Limb (tissue), 2 donors: Measurements from ENCODE around the gene CIART.

Source experiments
- DNase-seq, 2 donors: peaks; one replicate each; pipeline ENCODE4 v3.0.0-alpha.2; 2016; ENCODE audit errors: extremely low spot score in 2 of 2

The CIART gene

GRCh38 chr1:150259758-150260669 is 22.3 kb upstream of the CIART start:
- DNase-seq = peak; percentile 70 to 74

DNA sequence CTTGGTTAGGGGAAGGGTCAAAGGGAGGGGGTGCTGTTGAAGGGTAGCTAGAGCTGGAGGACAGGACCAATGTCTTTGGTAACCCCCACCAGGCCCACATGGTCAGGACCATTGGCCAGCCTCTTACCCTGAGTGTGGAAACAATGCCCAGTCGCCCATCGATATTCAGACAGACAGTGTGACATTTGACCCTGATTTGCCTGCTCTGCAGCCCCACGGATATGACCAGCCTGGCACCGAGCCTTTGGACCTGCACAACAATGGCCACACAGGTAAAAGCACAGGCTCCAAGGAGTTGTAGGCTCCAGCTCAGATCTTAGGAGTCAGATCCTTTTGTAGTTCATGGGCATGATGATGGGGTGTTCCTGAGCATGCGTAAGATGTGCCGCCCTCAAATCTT is 21.0 kb upstream of the CIART start:
- no peak for DNase-seq

- DNase-seq = no peak
Observed at GRCh38 chr1:150262388-150263320, 19.7 kb upstream of the CIART start.

- no peak for DNase-seq
Observed at GRCh38 chr1:150263549-150263948, 18.8 kb upstream of the CIART start.

DNA sequence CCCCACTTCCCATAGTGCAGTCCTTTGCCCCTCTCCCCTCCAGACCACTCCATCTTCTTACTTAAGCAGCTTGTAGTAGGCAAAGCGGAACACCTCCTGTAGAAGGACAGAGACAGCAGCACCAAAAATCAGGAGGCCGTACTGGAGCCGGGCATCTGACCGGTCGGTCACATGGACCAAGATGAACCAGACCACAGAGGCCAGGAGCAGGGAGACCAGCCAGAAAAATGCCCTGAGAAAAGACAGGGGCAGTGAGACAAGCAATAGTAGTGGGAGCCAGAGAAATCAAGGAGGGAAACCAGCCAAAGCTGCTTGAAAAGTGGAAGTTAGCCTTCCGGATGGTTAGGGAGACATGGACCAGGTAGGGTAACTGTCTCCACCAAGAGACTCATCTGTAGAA is 14.5 kb upstream of the CIART start:
- DNase-seq = no peak

- DNase-seq = no peak
Observed at GRCh38 chr1:150268340-150268704, 14.0 kb upstream of the CIART start.

GRCh38 chr1:150268705-150269403 is 13.5 kb upstream of the CIART start, which contains the start of gene APH1A:
Gene APH1A (minus strand): TSS chr1:150269016. CDS start chr1:150268810, 206 bp downstream.
- DNase-seq = peak; percentile 97 to 99

DNA sequence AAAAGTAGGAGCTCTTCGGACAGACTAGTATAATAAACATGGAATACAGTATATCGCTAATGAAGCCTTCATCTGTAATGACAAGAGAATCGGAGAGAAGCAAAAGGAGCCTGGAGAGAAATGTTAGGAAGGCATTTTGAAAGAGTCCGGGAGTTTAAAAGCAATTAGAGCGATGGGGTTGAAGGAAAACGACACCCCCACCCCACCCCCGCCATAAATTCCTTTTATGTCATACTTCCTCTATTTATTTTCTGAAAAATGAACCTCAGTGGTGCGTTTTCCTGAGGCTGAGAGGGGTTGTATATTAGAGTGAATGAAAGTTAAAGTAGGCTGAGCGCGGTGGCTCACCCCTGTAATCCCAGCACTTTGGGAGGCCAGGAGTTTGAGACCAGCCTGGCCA is 12.9 kb upstream of the CIART start:
- no peak for DNase-seq

DNA sequence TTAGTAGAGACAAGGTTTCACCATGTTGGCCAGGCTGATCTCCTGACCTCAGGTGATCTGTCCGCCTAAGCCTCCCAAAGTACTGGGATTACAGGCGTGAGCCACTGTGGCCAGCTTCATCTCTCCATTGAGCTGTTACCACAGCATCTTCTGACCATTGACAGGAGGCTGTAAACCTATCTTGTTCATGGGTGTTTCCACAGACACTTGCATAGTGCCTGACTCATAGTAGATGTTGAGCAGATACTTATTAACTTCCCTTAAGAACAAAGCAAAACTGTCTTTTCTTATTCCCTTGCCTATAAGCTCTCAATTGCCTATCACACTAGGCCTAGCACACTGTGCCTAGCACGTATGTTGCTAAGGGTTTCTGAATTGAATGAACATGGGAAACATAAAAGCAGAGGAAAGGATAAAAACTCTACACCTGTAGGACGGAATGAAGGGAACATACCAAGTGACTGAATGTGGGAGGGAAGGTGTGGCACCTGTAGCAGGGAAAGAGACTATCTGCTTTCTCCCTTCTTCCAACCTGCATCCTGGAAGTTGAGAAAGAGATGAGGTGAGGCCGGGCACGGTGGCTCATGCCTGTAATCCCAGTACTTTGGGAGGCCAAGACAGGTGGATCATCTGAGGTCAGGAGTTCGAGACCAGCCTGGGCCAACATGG is 10.9 kb upstream of the CIART start:
- DNase-seq = no peak

- DNase-seq = no peak
Observed at GRCh38 chr1:150273311-150273710, 9.0 kb upstream of the CIART start.

DNA sequence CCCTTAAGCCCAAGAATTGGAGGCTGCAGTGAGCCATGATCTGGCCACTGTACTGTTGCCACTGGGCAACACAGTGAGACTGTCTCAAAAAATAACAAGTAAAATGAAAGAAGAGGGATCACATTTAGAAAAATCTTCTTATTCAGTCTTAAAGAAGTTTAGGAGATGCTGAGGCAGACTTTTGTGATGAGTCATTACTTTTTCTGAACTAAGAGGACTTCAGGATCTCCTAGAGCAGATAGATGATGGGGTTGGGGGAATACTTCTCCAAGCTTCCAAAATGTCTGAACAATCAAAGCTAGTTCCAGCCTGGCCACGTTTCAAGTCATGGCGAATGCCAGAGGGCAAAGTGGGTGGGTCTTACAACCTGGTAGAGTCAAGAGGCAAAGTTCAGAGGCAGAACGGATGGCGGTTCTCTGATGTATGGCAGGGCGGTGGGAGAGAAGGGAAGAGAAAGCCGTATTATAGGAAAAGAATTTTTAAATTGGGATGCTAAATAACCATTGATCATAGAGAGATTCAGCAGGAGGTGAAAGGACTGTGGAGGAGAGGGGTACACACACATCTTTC is 2.1 kb upstream of the CIART start:
- no peak for DNase-seq

GRCh38 chr1:150281221-150281757 is 1.1 kb upstream of the CIART start:
- peak; percentile 67 to 73 for DNase-seq

- no peak for DNase-seq
Observed at GRCh38 chr1:150282558-150282958, 204 bp downstream of the CIART start.

- DNase-seq = no peak
Observed at GRCh38 chr1:150283260-150283659, 906 bp downstream of the CIART start.

GRCh38 chr1:150288382-150288781 is 6.0 kb downstream of the CIART start:
- DNase-seq = no peak

DNA sequence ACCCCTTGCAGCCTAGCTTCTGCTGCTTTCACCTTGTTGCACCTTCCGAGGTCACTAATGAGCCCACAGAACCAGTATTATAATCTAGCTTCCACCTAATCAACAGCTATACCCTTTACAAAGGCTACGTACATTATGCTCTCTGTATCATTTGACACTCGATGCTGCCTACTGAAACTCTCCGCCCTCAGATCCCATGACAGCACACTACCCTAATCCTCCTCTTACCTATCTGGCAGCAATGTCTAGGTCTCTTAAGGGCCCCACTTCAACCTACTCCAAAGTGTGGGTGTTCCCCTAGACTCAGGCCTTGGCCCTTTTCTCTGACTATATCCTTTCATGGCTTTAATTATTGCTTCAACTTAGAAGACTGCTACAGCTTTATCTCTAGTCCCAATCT is 6.5 kb downstream of the CIART start:
- DNase-seq = no peak

DNA sequence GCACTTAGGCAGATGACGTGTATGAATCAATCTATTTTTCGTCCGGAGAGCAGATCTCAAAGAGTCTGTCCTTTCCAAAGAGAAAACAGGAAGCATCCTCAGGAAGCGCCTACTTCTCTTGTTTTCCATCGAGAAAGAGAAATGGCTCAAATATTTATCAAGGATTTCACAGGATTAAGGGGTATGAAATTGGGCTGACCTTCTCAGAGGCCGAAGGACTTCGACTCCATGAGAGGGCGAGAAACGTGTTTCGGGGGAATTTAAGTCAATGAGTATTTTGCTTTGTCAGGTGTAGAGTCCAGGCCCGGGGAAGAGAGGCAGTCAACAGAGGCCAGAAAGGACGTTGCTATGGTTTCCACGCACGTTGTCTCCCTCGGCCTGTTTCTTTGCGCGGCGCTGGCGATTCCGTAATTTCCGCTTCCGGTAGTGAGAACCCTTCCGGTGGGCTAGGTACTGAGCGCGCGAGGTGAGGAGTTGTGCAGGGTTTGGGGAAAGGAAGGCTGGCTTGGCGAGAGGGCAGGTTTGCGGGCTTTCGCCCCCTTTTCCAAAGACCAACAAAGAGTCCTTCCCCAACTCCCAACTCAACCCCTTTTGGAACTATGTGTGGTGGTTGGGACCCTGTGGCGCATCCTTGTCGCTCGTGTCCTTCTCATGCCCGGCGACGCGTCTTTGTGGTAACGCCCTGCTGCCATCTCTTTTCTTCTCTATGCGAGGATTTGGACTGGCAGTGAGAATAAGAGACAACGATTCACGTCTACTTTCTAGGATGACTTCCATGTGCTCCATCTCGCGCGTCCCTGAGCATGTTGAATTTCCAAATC is 11.3 kb downstream of the CIART start, which contains the start of gene MRPS21:
TSS of gene MRPS21 (plus strand) at position 429 of the 821 bp plus-strand sequence. CDS start 506 bp downstream, outside the sequence.
- peak; percentile 92 to 96 for DNase-seq

DNA sequence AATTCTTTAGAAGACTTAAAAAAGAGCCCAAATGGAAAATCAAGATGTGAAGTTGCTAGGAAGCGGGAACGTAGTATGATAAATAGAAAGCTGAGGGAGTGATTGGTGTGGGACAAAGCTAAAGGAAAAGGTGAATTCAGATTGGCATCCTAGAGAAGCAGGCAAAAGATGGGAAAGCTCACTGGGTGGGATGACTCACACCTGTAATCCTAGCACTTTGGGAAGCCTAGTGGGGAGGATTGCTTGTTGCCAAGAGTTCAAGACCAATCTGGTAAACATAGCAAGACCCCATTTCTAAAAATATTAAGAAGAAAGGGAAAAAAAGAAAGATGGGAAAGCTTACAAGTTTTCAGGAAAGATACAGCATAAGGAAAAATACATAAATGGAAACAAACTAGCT is 13.1 kb downstream of the CIART start:
- DNase-seq = no peak

GRCh38 chr1:150299716-150300115 is 17.4 kb downstream of the CIART start:
- no peak for DNase-seq
